Large intestine (tissue), 3 donors: ENCODE results near the gene ARHGAP45. TPM values are rescaled to one million over a fixed set of nuclear protein-coding genes. Genes with fewer than 3 reads are reported as not detected.
A peak's percentile ranks its signal among the peaks of the same experiment; 100 is the strongest.

Experiments
- DNase-seq, 2 donors: peaks; one replicate each; pipeline versions ENCODE4 v3.0.0 to v3.0.0-alpha.2; 2013
- H3K27ac ChIP-seq: one replicate; pipeline ENCODE4 v1.5.1; 2013; ENCODE audit warnings: low read length
- H3K27me3 ChIP-seq: 2 replicates; pipeline ENCODE4 v1.6.1; 2013; ENCODE audit warnings: low read length; ENCODE audit not compliant: control insufficient read depth, insufficient read depth
- H3K36me3 ChIP-seq: 2 replicates; pipeline ENCODE4 v1.6.1; 2013; ENCODE audit warnings: low read length; ENCODE audit not compliant: control insufficient read depth, insufficient read depth
- H3K4me1 ChIP-seq: one replicate; pipeline ENCODE4 v1.6.1; 2013; ENCODE audit warnings: low read length; ENCODE audit not compliant: control insufficient read depth, insufficient read depth
- H3K4me3 ChIP-seq: one replicate; pipeline ENCODE4 v1.5.1; 2013; ENCODE audit warnings: low read length
- H3K9me3 ChIP-seq: one replicate; pipeline ENCODE4 v1.6.1; 2013; ENCODE audit warnings: mild to moderate bottlenecking, low read depth, low read length, moderate library complexity; ENCODE audit not compliant: control insufficient read depth
- WGBS: methylation state at CpG from one replicate; pipeline ENCODE4 v1.1.5; 2013; ENCODE audit warnings: low lambda C conversion rate; ENCODE audit not compliant: insufficient coverage; 5-methylcytosine and 5-hydroxymethylcytosine counted together
- polyA plus RNA-seq: library from polyadenylated mRNA; unstranded; fragments of 120-200 nt; gene quantifications from one replicate; pipeline ENCODE4 v1.2.1, GENCODE V29; 2013

Gene ARHGAP45
- polyA plus RNA-seq, 1 donor: 14.0 TPM

DNA sequence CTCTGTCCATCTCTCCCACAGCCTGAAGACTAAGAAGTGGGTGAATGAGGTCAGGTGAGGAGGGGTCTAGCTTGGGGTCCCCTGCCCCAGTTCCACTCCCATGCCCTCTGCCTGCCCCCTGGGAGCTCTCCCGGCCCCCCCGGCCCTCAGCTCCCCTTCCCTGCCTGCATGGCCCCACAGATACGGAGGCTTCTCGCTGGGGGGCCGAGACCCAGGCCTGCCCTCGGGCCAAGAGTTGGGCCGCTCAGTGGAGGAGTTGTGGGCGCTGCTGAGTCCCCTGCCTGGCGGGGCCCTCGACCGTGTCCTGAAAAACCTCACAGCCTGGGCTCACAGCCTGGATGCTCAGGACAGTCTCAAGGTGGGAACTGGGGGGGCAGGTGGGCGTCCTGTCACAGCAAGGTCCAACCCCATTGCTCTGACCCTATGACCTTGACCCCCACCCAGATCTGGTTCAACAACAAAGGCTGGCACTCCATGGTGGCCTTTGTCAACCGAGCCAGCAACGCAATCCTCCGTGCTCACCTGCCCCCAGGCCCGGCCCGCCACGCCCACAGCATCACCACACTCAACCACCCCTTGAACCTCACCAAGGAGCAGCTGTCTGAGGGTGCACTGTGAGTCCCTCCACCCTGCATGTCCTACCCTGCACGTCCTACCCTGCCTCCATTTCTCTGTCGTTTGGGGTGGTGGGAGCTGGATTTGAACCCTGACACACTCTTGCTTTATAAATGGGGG is 10.9 kb upstream of the ARHGAP45 start:
- DNase-seq: no peak
- Histone ChIP-seq H3K27me3 (no peaks in the 10 kb centered on the region), H3K27ac (no peak overlapping the region), H3K4me1 (no peaks in the 10 kb centered on the region), H3K4me3 (no peak overlapping the region), H3K36me3 (no peaks in the 10 kb centered on the region), H3K9me3 (peaks cover 55% of the 10 kb centered on the region)
- no CpG with 5 or more reads among the region's 20 CpGs for WGBS

DNA sequence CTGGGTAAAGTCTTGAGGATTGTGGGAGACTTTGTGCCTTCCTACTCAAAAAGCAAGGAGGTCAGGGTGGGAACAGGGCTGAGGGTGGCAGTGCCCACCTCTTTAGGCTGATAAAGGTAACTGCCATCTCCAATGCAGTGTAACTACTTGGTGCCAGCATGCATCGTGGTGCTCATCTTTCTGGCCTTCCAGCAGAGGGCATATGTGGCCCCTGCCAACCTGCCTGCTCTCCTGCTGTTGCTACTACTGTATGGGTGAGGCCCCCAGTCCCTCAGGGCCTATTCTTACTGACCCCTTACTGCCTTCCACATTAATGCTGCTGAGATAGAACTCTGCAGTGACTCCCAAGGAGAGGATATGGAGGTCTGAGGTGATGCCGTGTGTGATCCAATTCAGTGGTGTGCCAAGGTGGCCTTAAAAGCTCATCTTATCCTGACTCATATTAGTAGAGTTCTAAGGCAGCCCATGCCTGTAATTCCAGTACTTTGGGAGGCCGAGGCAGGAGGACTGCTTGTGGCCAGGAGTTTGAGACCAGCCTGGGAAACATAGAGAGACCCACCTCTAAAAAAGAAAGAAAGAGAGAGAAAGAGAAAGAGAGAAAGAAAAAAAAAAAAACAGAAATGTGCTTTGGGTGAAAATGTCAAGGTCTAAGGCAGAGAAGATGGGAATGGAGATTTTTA is 9.7 kb upstream of the ARHGAP45 start:
- Histone ChIP-seq H3K4me1 (no peaks in the 10 kb centered on the region), H3K27ac (no peak overlapping the region), H3K4me3 (no peak overlapping the region), H3K27me3 (no peaks in the 10 kb centered on the region), H3K9me3 (peaks cover 54% of the 10 kb centered on the region), H3K36me3 (no peaks in the 10 kb centered on the region)
- 56% methylated on average over 1 of the region's 3 CpGs for WGBS
- DNase-seq: peak in 1 of 2 donors; percentile 62

DNA sequence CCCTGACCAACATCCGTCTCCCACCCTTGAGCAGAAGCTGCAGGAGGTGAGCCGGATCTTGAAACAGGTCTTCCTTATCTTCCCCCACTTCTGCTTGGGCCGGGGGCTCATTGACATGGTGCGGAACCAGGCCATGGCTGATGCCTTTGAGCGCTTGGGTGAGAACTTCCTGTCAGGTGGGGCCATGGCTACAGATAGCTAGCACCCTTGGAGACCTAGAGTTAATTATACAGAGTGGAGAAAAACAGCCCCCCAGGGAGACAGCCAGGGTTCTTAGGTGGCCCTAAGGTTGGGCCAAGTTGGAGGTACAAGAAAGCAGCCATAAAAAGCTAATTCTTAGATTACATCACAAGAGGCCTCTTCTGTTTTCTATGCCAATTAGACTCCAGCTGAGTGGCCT is 8.9 kb upstream of the ARHGAP45 start:
- no CpG with 5 or more reads among the region's 5 CpGs for WGBS
- H3K27me3 ChIP-seq: no peaks in the 10 kb centered on the region
- H3K27ac ChIP-seq: no peak overlapping the region
- H3K4me3 ChIP-seq: no peak overlapping the region
- no peaks in the 10 kb centered on the region for H3K36me3 ChIP-seq
- no peaks in the 10 kb centered on the region for H3K4me1 ChIP-seq
- peaks cover 54% of the 10 kb centered on the region for H3K9me3 ChIP-seq
- DNase-seq: no peak

DNA sequence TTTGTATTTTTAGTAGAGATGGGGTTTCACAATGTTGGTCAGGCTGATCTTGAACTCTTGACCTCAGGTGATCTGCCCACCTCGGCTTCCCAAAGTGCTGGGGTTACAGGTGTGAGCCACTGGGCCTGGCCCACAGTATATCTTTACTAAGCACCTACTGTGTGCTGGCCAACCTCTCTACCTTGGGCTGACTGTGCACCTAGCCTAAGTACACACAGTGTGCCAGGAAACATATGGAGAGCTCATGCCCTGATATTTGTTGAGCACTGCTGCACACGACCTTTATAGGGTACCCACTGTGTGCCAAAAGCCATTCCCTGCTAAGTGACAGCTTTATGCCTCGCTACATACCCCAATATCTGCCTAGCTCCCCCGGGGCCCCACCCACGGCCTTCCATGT is 6.3 kb upstream of the ARHGAP45 start:
- H3K27ac ChIP-seq: no peak overlapping the region
- H3K36me3 ChIP-seq: no peaks in the 10 kb centered on the region
- H3K27me3 ChIP-seq: peaks cover 24% of the 10 kb centered on the region
- peaks cover 13% of the 10 kb centered on the region for H3K4me1 ChIP-seq
- no peak for DNase-seq
- no CpG with 5 or more reads among the region's 5 CpGs for WGBS
- H3K9me3 ChIP-seq: peaks cover 55% of the 10 kb centered on the region
- H3K4me3 ChIP-seq: no peak overlapping the region

DNA sequence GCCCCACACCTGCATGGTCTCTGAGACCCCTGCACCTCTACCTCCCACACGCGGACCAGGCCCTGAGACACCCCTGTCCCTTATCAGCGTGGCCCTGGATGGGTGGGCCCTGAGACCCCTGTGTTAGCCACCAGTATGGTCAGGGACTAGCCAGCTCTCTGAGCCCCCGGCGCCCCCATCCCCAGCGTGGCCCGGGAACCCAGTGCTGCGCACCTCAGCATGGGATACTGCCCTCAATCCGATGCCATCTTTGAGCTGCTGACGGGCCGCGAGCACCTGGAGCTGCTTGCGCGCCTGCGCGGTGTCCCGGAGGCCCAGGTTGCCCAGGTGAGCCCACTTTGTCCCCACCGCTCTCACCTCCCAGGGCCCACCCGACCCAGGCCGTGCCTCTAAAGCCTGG is 5.0 kb upstream of the ARHGAP45 start:
- no CpG with 5 or more reads among the region's 20 CpGs for WGBS
- Histone ChIP-seq H3K36me3 (no peaks in the 10 kb centered on the region), H3K9me3 (peaks cover 46% of the 10 kb centered on the region), H3K4me1 (peaks cover 13% of the 10 kb centered on the region), H3K27ac (no peak overlapping the region), H3K4me3 (no peak overlapping the region), H3K27me3 (peaks cover 36% of the 10 kb centered on the region)
- DNase-seq: no peak

DNA sequence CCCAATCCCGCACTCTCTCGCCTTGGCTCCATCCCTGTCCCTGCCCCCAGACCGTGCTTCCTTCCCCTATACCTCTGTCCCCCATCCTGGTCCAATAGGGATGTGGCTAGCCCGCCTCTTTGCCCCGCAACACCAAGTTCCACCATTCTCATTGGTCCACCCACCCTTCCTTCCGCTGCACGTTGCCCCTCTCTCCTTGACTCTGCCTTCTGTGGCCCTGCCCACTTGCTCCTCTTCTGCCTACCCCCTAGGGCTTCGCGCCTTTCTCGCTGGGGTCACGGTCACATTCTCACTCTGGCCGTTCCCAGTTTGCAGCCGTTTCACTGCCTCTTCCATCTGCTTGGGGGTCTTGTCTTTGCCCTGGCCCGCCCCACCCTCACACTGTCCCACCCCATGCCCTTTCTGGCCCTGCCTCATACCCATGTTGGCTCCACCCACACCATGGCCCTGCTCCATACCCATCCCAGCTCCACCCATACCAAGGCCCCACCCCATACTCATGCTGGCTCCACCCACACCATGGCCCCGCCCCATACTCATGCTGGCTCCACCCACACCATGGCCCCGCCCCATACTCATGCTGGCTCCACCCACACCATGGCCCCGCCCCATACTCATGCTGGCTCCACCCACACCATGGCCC is 4.5 kb upstream of the ARHGAP45 start:
- no peaks in the 10 kb centered on the region for H3K36me3 ChIP-seq
- H3K27ac ChIP-seq: no peak overlapping the region
- H3K4me1 ChIP-seq: peaks cover 13% of the 10 kb centered on the region
- WGBS: 60% methylated on average over 1 of the region's 17 CpGs
- no peak overlapping the region for H3K4me3 ChIP-seq
- peaks cover 41% of the 10 kb centered on the region for H3K27me3 ChIP-seq
- peaks cover 42% of the 10 kb centered on the region for H3K9me3 ChIP-seq
- no peak for DNase-seq

DNA sequence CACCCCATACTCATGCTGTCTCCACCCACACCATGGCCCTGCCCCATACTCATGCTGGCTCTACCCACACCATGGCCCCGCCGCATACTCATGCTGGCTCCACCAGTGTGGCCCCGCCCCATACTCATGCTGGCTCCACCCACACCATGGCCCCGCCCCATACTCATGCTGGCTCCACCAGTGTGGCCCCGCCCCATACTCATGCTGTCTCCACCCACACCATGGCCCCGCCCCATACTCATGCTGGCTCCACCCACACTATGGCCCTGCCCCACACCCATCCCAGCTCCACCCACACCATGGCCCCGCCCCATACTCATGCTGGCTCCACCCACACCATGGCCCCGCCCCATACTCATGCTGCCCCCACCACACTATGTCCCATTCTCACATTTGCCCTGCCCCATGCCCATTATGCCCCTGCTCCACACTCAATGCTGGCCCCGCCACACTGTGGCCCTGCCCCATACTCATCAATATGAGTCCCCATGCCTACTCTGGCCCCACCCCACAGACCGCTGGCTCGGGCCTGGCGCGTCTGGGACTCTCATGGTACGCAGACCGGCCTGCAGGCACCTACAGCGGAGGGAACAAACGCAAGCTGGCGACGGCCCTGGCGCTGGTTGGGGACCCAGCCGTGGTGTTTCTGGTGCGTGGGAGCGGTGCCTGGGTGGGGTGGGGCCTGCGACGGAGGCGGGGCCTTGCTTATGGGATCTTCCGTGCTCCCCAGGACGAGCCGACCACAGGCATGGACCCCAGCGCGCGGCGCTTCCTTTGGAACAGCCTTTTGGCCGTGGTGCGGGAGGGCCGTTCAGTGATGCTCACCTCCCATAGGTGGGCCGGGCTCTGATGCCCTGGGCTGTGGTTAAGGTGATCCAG is 3.7 kb upstream of the ARHGAP45 start:
- H3K4me1 ChIP-seq: peaks cover 13% of the 10 kb centered on the region
- no peak overlapping the region for H3K4me3 ChIP-seq
- H3K27me3 ChIP-seq: peaks cover 49% of the 10 kb centered on the region
- no peak overlapping the region for H3K27ac ChIP-seq
- WGBS: no CpG with 5 or more reads among the region's 37 CpGs
- peaks cover 40% of the 10 kb centered on the region for H3K9me3 ChIP-seq
- H3K36me3 ChIP-seq: no peaks in the 10 kb centered on the region
- DNase-seq: no peak

DNA sequence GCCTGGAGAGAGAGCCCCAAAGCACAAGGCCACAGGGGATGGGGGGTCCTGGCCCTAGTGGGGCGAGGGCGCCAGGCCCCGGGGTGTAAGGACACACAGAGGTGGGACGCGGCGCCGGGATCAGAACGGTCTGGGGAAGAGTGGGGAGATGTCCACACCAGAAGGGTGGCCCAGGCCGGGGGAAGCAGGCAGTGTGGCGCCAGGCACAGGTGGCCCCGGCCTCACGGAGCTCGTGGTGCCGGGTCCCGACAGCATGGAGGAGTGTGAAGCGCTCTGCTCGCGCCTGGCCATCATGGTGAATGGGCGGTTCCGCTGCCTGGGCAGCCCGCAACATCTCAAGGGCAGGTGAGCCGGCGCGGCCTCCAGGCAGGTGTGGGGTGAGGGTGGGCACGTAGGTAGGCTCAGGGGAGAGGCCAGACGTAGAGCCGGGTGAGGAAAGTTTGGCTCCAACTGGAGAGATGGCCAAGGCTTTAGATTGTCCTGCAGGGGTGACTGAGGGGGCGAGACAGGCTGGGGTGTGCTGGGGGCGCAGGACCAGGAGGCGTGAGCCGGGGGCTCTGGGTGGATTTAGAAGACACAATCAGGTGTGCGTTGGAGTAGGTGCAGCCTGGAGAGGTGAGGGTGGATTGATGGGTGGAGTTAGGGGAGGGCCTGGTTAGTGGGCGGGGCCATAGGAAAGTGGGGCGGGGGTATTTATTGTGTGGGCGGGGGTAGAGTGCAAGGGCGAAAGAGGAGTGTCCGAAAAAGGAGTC is 2.9 kb upstream of the ARHGAP45 start:
- 80% methylated on average over 1 of the region's 37 CpGs for WGBS
- H3K4me1 ChIP-seq: peaks cover 13% of the 10 kb centered on the region
- H3K27ac ChIP-seq: no peak overlapping the region
- H3K27me3 ChIP-seq: peaks cover 57% of the 10 kb centered on the region
- no peaks in the 10 kb centered on the region for H3K36me3 ChIP-seq
- H3K4me3 ChIP-seq: no peak overlapping the region
- no peak for DNase-seq
- peaks cover 40% of the 10 kb centered on the region for H3K9me3 ChIP-seq

DNA sequence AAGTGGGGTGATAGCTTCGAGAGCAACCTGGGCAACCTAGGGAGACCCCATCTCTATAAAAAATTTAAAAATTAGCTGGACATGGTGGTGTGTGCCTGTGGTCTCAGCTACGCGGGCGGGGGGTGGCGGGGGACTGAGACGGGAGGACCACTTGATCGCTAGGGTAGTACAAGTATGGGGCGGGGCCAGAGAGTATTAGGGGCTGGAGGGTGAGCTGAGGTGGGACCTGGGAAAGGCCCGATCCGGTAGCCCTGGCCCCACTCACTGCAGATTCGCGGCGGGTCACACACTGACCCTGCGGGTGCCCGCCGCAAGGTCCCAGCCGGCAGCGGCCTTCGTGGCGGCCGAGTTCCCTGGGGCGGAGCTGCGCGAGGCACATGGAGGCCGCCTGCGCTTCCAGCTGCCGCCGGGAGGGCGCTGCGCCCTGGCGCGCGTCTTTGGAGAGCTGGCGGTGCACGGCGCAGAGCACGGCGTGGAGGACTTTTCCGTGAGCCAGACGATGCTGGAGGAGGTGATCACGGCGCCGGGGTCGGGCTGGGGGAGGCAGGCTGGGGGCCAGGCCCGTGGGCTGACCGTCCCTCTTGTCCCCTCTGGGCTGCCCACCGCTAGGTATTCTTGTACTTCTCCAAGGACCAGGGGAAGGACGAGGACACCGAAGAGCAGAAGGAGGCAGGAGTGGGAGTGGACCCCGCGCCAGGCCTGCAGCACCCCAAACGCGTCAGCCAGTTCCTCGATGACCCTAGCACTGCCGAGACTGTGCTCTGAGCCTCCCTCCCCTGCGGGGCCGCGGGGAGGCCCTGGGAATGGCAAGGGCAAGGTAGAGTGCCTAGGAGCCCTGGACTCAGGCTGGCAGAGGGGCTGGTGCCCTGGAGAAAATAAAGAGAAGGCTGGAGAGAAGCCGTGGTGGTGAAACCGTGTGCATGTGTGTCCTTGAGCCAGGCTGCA is 2.0 kb upstream of the ARHGAP45 start:
- Histone ChIP-seq H3K36me3 (no peaks in the 10 kb centered on the region), H3K9me3 (peaks cover 41% of the 10 kb centered on the region), H3K27me3 (peaks cover 65% of the 10 kb centered on the region), H3K4me1 (peaks cover 13% of the 10 kb centered on the region), H3K4me3 (no peak overlapping the region), H3K27ac (no peak overlapping the region)
- peak in 1 of 2 donors; percentile 58 for DNase-seq
- no CpG with 5 or more reads among the region's 60 CpGs for WGBS
